Stimulated activated CD8-positive, alpha-beta memory T cell treated with anti-CD3 and anti-CD28 coated beads, Interleukin-2, amount 100 ng/mL, for 48 hours (primary cell): ENCODE data around the gene HOXA5.

ENCODE experiments used
- DNase-seq, 2 donors: peaks; one replicate each; pipeline ENCODE4 v3.0.0-alpha.2; 2020; ENCODE audit warnings: low read depth in 2 of 2

Gene HOXA5

GRCh38 chr7:27095897-27096767 is 47.3 kb downstream of the HOXA5 start, which contains the start of gene HOXA1:
Gene HOXA1, minus strand, starts transcription at chr7:27096000. Its CDS starts 88 bp downstream, at chr7:27095912.
- DNase-seq = peak; percentile 57 to 59

- DNase-seq = no peak
These were observed 48.2 kb downstream of the HOXA5 start for GRCh38 chr7:27095050-27095896.

DNA sequence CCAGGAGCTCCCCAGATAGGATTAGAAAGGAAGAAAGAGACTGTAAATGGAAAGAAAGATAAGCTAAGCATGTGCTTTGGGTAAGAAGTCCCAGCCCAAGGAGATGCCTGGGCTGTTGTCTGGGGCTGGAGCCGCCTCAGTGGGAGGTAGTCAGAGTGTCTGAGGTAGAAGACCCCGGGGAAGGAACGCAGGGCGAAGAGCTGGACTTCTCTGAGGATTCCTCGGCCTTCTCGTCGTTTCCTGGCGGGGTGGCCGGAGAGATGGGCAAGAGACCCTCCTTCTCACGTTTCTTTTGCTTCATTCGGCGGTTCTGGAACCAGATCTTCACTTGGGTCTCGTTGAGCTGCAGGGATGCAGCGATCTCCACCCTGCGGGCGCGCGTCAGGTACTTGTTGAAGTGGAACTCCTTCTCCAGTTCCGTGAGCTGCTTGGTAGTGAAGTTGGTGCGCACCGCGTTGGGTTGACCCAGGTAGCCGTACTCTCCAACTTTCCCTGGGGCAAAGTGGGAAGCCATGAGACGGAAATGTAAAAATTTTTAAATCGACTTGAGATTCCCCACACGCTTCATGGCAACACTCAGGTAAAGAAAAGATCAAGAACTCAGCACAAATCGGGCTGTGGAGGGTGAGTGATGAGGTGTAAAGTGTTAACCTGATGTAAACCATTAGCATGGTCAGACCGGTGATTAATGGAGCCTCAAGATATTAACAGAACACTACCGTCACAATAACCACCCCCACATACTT is 49.0 kb downstream of the HOXA5 start:
- DNase-seq = no peak

- no peak for DNase-seq
These were observed 50.1 kb downstream of the HOXA5 start for GRCh38 chr7:27093184-27093895.

DNA sequence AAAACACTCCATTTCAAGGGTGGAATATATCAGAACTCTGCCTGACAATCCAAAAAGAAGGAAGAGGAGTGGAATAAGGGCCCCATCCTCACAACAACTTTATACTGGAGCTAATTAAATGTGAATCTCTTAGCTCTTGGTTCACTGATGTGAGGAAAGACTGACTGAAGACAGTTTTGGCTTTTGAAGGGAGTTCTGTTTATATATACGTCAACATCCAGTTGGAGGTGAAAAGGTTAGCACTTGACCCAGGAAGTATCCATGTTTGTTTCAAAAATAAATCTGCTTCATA is 50.7 kb downstream of the HOXA5 start:
- no peak for DNase-seq

DNA sequence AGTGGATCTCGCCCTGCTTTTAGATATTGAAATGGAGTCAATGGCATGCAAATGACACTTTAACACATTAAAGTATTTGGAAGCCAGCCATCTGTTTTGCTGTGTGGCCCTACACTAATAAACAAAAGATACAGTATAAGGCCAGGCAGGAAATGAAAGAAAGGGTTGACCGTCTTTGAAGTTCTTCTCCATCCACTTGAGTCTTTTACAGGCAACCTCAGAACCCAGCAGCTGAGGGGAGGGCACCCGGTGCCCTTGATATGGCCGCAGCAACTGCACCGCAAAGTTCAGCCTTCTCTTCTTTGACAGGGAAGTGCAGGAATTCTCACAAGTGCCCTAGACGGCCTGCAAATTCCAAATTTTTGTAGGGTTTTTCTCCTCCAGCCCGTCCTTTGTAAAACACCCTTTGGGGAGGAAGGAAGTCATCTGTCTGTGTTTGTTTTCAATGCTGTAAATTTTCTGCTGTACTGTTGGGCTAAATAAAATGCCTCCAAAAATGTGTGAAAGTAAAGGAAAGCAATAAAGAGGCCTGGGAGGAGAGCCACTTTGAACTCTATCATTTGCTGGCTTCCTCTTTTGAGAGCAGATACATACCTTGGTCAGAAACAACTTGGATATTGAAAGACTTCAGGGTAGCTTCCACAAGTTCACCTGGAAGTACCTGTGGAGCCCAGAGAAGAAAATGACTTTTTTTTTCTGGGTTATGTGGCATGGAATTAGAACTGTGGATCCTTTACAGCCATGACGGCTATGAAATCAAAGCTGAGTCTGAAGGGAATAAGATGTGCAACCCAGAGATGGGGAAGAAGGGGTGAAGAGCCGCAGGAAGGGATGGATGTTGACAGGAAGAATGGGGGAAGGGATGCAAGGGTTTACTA is 51.3 kb downstream of the HOXA5 start:
- DNase-seq = no peak

- no peak for DNase-seq
These were observed 52.4 kb downstream of the HOXA5 start for GRCh38 chr7:27091105-27091504.
